ENCODE results near the gene PDCL2. TPM values are rescaled to one million over a fixed set of nuclear protein-coding genes. Genes with fewer than 3 reads are reported as not detected.
"Not testable (repeated sequence)": the region's sequence is repeated elsewhere in the genome, so short reads cannot be mapped to it uniquely, and the experiment has no call there.

The PDCL2 gene
- total RNA-seq, 1 donor from 2014 or later, result not detected

GRCh38 chr4:55634417-55635128, 42.5 kb upstream of the PDCL2 start:
- FAIRE-seq, result no peak
- H3K27me3 ChIP-seq (ENCODE audit: control insufficient read depth, insufficient read depth, low read length), result peaks cover 3% of the 10 kb centered on the region
- peak overlapping the region; percentile 8 for H3K4me3 ChIP-seq (ENCODE audit: low read depth, low read length)
- TF ChIP-seq, protein P1, sequence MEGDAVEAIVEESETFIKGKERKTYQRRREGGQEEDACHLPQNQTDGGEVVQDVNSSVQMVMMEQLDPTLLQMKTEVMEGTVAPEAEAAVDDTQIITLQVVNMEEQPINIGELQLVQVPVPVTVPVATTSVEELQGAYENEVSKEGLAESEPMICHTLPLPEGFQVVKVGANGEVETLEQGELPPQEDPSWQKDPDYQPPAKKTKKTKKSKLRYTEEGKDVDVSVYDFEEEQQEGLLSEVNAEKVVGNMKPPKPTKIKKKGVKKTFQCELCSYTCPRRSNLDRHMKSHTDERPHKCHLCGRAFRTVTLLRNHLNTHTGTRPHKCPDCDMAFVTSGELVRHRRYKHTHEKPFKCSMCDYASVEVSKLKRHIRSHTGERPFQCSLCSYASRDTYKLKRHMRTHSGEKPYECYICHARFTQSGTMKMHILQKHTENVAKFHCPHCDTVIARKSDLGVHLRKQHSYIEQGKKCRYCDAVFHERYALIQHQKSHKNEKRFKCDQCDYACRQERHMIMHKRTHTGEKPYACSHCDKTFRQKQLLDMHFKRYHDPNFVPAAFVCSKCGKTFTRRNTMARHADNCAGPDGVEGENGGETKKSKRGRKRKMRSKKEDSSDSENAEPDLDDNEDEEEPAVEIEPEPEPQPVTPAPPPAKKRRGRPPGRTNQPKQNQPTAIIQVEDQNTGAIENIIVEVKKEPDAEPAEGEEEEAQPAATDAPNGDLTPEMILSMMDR (IDR thresholded peaks at IDR 0.05; ENCODE audit: insufficient read depth, low read length, severe bottlenecking), result no peak
- H3K36me3 ChIP-seq (ENCODE audit: control insufficient read depth, insufficient read depth, low read length), result no peaks in the 10 kb centered on the region
- DNase-seq (ENCODE audit: low read depth), result no peak

- TF ChIP-seq, protein P1 (IDR thresholded peaks at IDR 0.05; ENCODE audit: insufficient read depth, low read length, severe bottlenecking), result no peak
- no peak for DNase-seq (ENCODE audit: low read depth)
- no peak overlapping the region for H3K4me3 ChIP-seq (ENCODE audit: low read depth, low read length)
- FAIRE-seq, result no peak
- H3K27me3 ChIP-seq (ENCODE audit: control insufficient read depth, insufficient read depth, low read length), result peaks cover 3% of the 10 kb centered on the region
- H3K36me3 ChIP-seq (ENCODE audit: control insufficient read depth, insufficient read depth, low read length), result no peaks in the 10 kb centered on the region
Measured at GRCh38 chr4:55633903-55634302, 41.9 kb upstream of the PDCL2 start.

DNA sequence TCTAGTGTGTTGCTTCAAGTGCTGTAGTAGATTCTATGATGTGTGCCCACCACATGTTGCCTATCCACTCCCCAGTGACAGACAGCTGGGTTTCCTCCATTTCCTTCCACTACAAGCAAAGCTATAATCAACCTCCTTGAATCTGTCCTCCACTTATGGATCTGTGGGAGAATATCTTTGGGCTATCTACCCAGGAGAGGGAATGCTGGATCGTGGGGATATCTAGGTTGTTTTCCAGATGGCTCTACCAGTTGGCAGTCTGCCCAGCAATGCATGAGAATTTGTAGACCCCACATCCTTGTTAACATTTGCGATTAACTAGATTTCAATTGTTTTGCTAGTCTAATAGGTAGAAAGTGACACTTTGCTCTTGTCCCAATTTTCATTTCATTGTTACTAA, 33.8 kb upstream of the PDCL2 start:
- TF ChIP-seq, protein P1 (IDR thresholded peaks at IDR 0.05; ENCODE audit: insufficient read depth, low read length, severe bottlenecking), result no peak
- DNase-seq (ENCODE audit: low read depth) (no peak), FAIRE-seq (no peak)
- H3K27me3 ChIP-seq (ENCODE audit: control insufficient read depth, insufficient read depth, low read length), result no peaks in the 10 kb centered on the region
- H3K4me3 ChIP-seq (ENCODE audit: low read depth, low read length), result no peak overlapping the region
- no peaks in the 10 kb centered on the region for H3K36me3 ChIP-seq (ENCODE audit: control insufficient read depth, insufficient read depth, low read length)

GRCh38 chr4:55624063-55624462, 32.0 kb upstream of the PDCL2 start:
- not testable (repeated sequence) for H3K27me3 ChIP-seq (ENCODE audit: control insufficient read depth, insufficient read depth, low read length); DNase-seq (ENCODE audit: low read depth); FAIRE-seq; H3K36me3 ChIP-seq (ENCODE audit: control insufficient read depth, insufficient read depth, low read length); H3K4me3 ChIP-seq (ENCODE audit: low read depth, low read length)

- Histone ChIP-seq H3K27me3 (ENCODE audit: control insufficient read depth, insufficient read depth, low read length) (no peaks in the 10 kb centered on the region), H3K36me3 (ENCODE audit: control insufficient read depth, insufficient read depth, low read length) (no peaks in the 10 kb centered on the region), H3K4me3 (ENCODE audit: low read depth, low read length) (no peak overlapping the region)
- TF ChIP-seq, protein P1 (IDR thresholded peaks at IDR 0.05; ENCODE audit: insufficient read depth, low read length, severe bottlenecking), result no peak
- DNase-seq (ENCODE audit: low read depth) (no peak), FAIRE-seq (no peak)
Measured at GRCh38 chr4:55618546-55619143, 26.6 kb upstream of the PDCL2 start.

DNA sequence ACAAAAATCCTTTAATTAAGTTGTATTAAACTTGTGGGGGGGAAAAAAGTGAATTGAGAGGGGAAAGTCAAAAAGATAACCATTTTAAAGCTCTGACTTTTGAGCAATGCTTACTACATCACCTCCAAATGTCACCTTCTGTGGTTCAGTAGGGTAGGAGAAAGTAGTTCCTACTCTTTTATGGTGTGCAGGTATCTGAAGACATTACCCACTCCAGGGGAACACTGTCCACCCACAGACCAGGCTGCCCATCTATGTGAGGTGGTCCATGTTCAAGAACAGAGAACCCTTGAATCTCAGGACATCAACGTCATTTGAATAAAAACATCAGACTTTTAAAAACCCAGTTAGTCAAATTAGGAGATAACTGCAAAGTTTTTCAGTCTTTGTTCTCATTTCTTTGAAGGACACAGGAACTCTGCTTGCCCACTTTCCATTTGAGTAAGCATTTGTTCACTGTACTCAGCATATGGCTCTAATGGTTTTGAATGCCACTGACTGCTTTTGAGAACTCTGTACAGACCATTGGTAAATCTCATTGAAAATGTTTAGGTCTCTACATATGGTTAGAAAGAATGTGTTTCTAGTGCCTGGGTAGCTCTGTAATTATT, 25.6 kb upstream of the PDCL2 start:
- FAIRE-seq (no peak), DNase-seq (ENCODE audit: low read depth) (no peak)
- no peaks in the 10 kb centered on the region for H3K27me3 ChIP-seq (ENCODE audit: control insufficient read depth, insufficient read depth, low read length)
- H3K4me3 ChIP-seq (ENCODE audit: low read depth, low read length), result no peak overlapping the region
- TF ChIP-seq, protein P1 (IDR thresholded peaks at IDR 0.05; ENCODE audit: insufficient read depth, low read length, severe bottlenecking), result no peak
- H3K36me3 ChIP-seq (ENCODE audit: control insufficient read depth, insufficient read depth, low read length), result no peaks in the 10 kb centered on the region
